Gastroesophageal sphincter (tissue), 4 donors: ENCODE data around the gene UBAP1L. TPM values are rescaled to one million over a fixed set of nuclear protein-coding genes. Genes with fewer than 3 reads are reported as not detected.

Experiments used
- ATAC-seq: fragments of 150-250 bp; one replicate; pipeline ENCODE4 v1.9.1; 2016; ENCODE audit warnings: mild to moderate bottlenecking, moderate library complexity
- H3K27ac ChIP-seq, 4 donors: fragments of 200-600 bp; sonication (generic) in 3 of 4; 1 replicate in 3 of 4; 2 replicates in 1 of 4; pipeline ENCODE4 v1.5.1; 2016 to 2019
- H3K27me3 ChIP-seq: fragments of 200-600 bp; sonication (generic); one replicate; pipeline ENCODE4 v1.5.1; 2019
- H3K36me3 ChIP-seq, 2 donors: fragments of 200-600 bp; sonication (generic); one replicate each; pipeline ENCODE4 v1.5.1; 2019; ENCODE audit warnings: control low read depth in 1 of 2
- H3K4me1 ChIP-seq, 3 donors: fragments of 200-600 bp; sonication (generic); 1 replicate in 2 of 3; 2 replicates in 1 of 3; pipeline ENCODE4 v1.5.1; 2016 to 2019; ENCODE audit warnings: control low read depth in 2 of 3
- H3K4me3 ChIP-seq, 2 donors: fragments of 200-600 bp; sonication (generic); one replicate each; pipeline ENCODE4 v1.5.1; 2019; ENCODE audit warnings: mild to moderate bottlenecking in 1 of 2, moderate library complexity in 1 of 2
- H3K9me3 ChIP-seq, 3 donors: fragments of 200-600 bp; sonication (generic); one replicate each; pipeline ENCODE4 v1.5.1; 2017 to 2019; ENCODE audit warnings: control low read depth in 2 of 3
- EP300 ChIP-seq: sonication (generic); formaldehyde crosslinking; IDR thresholded peaks from one replicate; pipeline ENCODE4 v1.6.1; 2017; ENCODE audit warnings: antibody characterized with exemption, mild to moderate bottlenecking
- POLR2A ChIP-seq, 2 donors: fragments of 450-650 bp; IDR thresholded peaks; one replicate each; pipeline ENCODE4 v1.6.1; 2017; ENCODE audit warnings: antibody characterized with exemption in 2 of 2, mild to moderate bottlenecking in 2 of 2, moderate library complexity in 1 of 2
- POLR2AphosphoS5 ChIP-seq: sonication (generic); formaldehyde crosslinking; IDR thresholded peaks from one replicate; pipeline ENCODE4 v1.6.1; 2017; ENCODE audit warnings: antibody characterized with exemption
- WGBS, 2 donors: methylation state at CpG; one replicate each; pipeline ENCODE4 v1.1.5; 2018; ENCODE audit warnings: low coverage in 1 of 2; 5-methylcytosine and 5-hydroxymethylcytosine counted together
- total RNA-seq, 4 donors: library from RNA; depleted of rRNA; stranded (reverse); fragments of >200 nt; gene quantifications; one replicate each; pipeline ENCODE4 v1.1.0, GENCODE V29; 2016
- TF ChIP-seq, protein P1 (sequence below), 4 experiments: fragments of 200-600 bp in 2 of 4; fragments of 450-650 bp in 2 of 4; sonication (generic) in 1 of 4; IDR thresholded peaks; one replicate each; pipeline ENCODE4 v1.5.1; 2017 to 2019; ENCODE audit warnings: antibody characterized with exemption in 4 of 4, mild to moderate bottlenecking in 2 of 4, moderate library complexity in 2 of 4

The UBAP1L gene
- total RNA-seq, 4 donors from 2014 or later, result 0.12 to 7.5 (median 3.0) TPM

DNA sequence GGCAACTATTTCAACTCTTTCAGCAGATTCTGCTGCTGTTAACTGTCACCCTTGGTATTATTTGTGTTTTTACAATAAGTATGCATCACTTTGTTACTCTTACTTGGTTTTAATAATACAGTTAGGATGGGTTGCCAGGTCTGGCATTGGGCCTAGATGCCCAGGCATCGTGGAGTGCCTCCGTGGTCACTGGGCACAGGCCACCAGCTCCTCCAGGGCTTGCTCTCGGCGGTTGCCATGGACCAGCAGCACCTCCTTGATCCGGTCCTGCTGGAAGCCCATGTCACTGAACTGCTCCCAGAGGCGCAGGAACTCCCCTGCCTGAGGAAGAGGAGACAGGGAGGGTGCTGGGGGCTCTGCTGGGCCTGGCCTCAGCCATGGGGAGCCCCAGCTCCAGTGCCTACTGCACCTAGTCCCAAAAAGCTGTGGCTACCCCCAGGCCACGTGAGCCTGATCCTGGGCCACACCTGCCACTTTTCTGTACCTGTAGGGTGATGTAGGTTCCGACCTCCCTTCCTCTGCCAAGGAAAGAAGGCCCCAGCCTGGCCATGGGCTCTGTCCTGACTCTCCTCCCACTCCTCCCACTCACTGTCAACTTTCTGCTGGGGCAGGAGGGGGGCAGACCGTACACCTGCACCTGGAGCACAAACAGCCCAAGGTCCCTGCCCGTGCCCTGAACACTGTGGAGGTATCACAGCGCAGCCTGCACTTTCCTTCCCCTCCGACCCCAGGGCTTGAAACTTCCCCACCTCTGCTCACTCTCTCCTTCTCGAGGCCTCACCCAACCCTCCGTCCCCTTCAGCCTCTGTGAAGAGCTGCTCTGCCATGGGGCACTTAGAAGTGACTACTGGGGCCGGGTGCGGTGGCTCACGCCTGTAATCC lies 21.8 kb downstream of the UBAP1L start:
- no peaks in the 10 kb centered on the region for H3K9me3 ChIP-seq
- WGBS, 2 donors, result 100% methylated on average over 1 to 6 of the region's 17 CpGs
- peak overlapping the region; percentile 73 to 98 (median 88) for H3K27ac ChIP-seq
- ATAC-seq, result no peak
- H3K36me3 ChIP-seq, result peaks cover 0 to 15% of the 10 kb centered on the region in 2 donors
- H3K27me3 ChIP-seq, result no peaks in the 10 kb centered on the region
- H3K4me1 ChIP-seq, result peaks cover 6 to 91% (median 27%) of the 10 kb centered on the region in 3 donors
- no peak overlapping the region for H3K4me3 ChIP-seq
- no peak for TF ChIP-seq EP300

DNA sequence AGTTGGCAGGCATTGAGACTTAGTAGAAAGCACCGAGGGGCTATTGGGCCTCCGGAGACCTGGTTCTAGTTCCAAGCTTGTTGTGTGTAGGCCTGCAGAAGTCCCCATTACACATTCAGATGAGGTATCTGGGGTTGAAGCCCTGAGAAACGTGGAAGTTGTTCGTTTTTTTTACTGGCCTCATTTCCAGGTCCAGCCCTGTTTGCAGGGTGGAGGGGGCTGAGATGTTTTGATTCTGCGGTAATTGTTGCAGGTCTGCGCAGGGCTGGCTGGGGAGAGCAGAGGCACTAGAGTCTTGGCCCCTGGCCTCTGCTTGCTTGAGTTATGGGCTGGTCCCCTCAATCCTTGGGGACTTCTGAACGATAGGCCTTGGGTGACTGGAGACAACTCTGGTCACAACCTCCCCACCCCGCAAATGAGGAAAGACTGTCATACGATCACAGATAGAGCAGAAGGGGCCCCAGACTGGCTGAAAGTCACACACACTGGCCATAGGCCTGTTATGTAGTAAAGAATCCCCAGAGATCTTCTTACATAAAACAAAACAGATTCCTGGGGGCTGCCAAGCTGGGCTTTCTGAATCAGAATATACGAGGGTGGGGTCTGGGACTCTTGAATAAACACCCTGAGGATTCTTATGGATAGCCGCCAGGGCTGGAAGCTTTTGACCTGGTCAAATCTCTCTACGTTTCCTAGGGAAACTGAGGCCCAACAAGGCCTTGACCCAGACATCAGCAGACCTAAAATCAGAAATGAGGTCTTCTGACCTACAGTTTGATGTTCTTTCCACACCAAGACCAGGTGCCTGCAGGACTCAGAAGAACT lies 22.8 kb downstream of the UBAP1L start:
- H3K36me3 ChIP-seq, result peaks cover 0 to 5% of the 10 kb centered on the region in 2 donors
- H3K9me3 ChIP-seq, result no peaks in the 10 kb centered on the region
- 41 to 67% methylated on average over 4 to 7 of the region's 12 CpGs for WGBS, 2 donors
- no peaks in the 10 kb centered on the region for H3K27me3 ChIP-seq
- H3K4me1 ChIP-seq, result peaks cover 6 to 100% (median 33%) of the 10 kb centered on the region in 3 donors
- ATAC-seq, result no peak
- H3K4me3 ChIP-seq, result no peak overlapping the region
- peak overlapping the region; percentile 16 to 98 (median 88) for H3K27ac ChIP-seq
- TF ChIP-seq POLR2A (IDR thresholded peaks at IDR 0.05) (no peak), EP300 (no peak), POLR2AphosphoS5 (no peak)
- TF ChIP-seq, protein P1, sequence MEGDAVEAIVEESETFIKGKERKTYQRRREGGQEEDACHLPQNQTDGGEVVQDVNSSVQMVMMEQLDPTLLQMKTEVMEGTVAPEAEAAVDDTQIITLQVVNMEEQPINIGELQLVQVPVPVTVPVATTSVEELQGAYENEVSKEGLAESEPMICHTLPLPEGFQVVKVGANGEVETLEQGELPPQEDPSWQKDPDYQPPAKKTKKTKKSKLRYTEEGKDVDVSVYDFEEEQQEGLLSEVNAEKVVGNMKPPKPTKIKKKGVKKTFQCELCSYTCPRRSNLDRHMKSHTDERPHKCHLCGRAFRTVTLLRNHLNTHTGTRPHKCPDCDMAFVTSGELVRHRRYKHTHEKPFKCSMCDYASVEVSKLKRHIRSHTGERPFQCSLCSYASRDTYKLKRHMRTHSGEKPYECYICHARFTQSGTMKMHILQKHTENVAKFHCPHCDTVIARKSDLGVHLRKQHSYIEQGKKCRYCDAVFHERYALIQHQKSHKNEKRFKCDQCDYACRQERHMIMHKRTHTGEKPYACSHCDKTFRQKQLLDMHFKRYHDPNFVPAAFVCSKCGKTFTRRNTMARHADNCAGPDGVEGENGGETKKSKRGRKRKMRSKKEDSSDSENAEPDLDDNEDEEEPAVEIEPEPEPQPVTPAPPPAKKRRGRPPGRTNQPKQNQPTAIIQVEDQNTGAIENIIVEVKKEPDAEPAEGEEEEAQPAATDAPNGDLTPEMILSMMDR (IDR thresholded peaks at IDR 0.05), result no peak

DNA sequence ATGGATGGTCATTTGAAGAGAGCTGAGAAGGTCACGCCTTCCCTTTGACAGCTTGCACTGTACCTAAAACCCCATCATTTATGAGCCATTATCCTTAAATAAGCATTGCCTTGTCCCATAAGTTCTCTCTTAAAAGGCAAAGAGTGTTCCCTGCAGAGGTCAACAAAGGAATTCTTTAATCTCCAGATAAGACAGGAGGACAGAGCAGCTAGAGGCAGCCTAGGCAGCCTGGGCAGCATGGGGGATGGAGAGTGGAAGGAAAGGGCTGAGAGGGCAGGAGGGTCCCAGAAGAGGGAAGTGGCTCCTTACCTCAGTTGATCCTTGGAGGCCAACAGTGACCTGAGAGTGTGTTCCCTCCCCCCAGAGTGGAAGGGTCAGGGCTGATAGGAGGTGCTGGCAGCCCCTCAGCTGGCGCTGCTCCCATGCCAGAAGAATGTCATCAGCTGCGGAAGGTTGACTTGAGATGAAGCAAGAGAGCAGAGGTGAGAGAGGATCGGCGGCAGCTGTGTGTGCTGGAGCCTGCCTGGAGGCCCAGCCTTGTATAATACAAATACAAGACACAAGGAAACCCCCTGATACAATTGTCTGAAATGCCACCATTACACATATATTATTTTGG lies 25.7 kb downstream of the UBAP1L start:
- TF ChIP-seq, protein P1 (IDR thresholded peaks at IDR 0.05), result no peak
- TF ChIP-seq POLR2A (IDR thresholded peaks at IDR 0.05), result no peak
- TF ChIP-seq EP300, result no peak
- TF ChIP-seq POLR2AphosphoS5, result peak; percentile 71
- WGBS, 2 donors, result 20 to 35% methylated on average over 4 of the region's 5 CpGs
- ATAC-seq, result peak; percentile 26

DNA sequence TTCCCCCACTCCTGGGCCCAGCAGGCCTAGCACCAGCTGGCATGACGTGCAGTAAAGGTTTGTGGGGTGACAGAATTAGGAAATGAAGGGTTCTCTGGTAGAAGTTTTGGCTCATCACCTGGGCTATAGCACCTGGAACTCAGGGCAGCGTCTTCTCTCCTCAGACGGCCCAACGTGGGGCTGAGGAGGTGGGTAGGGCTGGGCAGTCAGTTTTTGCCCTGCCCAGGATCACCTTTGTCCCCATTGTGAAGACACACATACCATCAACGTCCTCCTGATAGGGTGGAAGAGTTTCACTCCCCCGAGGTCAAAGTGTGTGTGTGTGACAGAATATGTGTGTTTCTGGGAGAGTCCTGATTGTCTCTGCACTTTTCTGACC lies 26.4 kb downstream of the UBAP1L start:
- no peaks in the 10 kb centered on the region for H3K9me3 ChIP-seq
- no peak overlapping the region for H3K4me3 ChIP-seq
- peak overlapping the region; percentile 88 to 98 (median 90) for H3K27ac ChIP-seq
- H3K27me3 ChIP-seq, result no peaks in the 10 kb centered on the region
- peaks cover 8 to 100% (median 47%) of the 10 kb centered on the region in 3 donors for H3K4me1 ChIP-seq
- H3K36me3 ChIP-seq, result no peaks in the 10 kb centered on the region
- peak; percentile 0 for ATAC-seq
- TF ChIP-seq POLR2AphosphoS5 (peak; percentile 15), POLR2A (IDR thresholded peaks at IDR 0.05) (no peak)
- no CpG with 5 or more reads among the region's 6 CpGs for WGBS, 2 donors

More for the DNA sequence above, 25.7 kb downstream of the UBAP1L start:
- Histone ChIP-seq H3K27me3 (no peaks in the 10 kb centered on the region), H3K36me3 (no peaks in the 10 kb centered on the region), H3K9me3 (no peaks in the 10 kb centered on the region), H3K27ac (peak overlapping the region; percentile 88 to 98 (median 90)), H3K4me3 (no peak overlapping the region), H3K4me1 (peaks cover 8 to 100% (median 47%) of the 10 kb centered on the region in 3 donors)

DNA sequence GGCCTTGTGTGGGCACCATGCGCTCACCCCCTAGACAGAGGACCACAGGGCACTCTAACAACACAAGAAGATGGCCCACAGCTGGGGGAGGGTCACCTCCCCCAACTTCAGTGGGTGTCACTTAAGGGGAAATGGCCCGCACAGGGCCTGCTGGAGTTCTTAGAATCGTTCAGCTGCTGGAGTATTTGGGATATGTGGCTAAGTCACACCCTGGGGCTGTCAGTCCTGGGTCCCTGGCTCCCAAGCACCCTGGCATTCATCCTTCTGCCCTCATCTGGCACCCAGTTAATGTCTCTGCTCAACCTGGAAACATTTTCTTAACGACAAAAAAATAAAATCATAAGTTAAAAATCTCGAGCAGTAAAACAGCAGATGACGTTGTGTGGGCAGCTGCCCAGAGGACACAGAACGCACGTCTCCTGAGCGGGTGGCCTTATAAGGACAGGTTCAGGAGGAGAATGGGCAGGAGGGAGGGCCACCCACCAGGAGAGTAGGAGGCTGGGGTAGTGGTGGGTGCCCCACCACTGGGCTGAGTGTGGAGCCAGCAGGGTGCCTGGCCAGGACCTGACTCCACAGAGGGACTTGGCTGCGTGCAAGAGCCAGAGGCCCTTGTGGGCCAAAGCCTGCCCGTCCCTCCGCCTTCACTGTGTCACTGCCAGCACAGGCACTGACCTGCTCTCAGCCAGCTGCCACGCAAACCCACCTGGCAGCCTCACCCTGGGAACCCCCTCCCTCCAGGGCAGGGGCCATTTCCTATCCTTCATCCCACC lies 26.9 kb downstream of the UBAP1L start:
- H3K9me3 ChIP-seq, result no peaks in the 10 kb centered on the region
- WGBS, 2 donors, result 23 to 36% methylated on average over 3 of the region's 13 CpGs
- TF ChIP-seq, protein P1 (IDR thresholded peaks at IDR 0.05), result no peak
- TF ChIP-seq POLR2A (IDR thresholded peaks at IDR 0.05) (peak; percentile 40 to 66), EP300 (peak; percentile 71), POLR2AphosphoS5 (peak; percentile 81)
- ATAC-seq, result peak; percentile 91
- no peaks in the 10 kb centered on the region for H3K27me3 ChIP-seq
- H3K27ac ChIP-seq, result peak overlapping the region; percentile 88 to 98 (median 90)
- peaks cover 8 to 100% (median 53%) of the 10 kb centered on the region in 3 donors for H3K4me1 ChIP-seq
- no peak overlapping the region for H3K4me3 ChIP-seq
- H3K36me3 ChIP-seq, result no peaks in the 10 kb centered on the region
